SH-SY5Y (cell line): ENCODE results near the gene IPCEF1.

Experiments used
- GATA2 ChIP-seq: IDR thresholded peaks from 2 replicates; pipeline ENCODE4 v1.6.1; 2011; ENCODE audit warnings: mild to moderate bottlenecking, low read depth, low read length
- GATA3 ChIP-seq: IDR thresholded peaks from 2 replicates; pipeline ENCODE4 v1.6.1; 2011; ENCODE audit warnings: low read depth, mild to moderate bottlenecking, low read length, moderate library complexity

DNA sequence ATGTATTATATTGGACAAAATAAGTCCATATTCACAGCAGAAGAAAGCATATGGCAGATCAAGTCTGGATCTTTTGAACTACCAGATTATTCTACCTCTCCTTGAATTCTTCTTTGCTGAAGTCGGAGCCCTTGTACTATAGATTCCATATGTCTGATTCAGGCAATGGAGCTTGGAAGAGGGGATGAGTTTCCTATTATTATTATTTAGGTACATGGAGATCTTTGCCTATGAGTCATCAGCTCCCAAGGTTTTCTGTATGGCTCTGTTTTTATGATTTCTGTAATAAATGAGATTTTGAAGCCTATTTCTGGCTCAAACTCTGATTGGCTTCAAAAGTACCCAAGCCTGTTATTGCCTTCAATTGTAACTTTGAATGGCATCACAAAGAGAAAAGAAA is 245.6 kb downstream of the IPCEF1 start:
- no peak for TF ChIP-seq GATA2
- no peak for TF ChIP-seq GATA3
